GM18858 (cell line): ENCODE results near the gene ZNG1E.
"Not testable (repeated sequence)": the region's sequence is repeated elsewhere in the genome, so short reads cannot be mapped to it uniquely, and the experiment has no call there.

ENCODE experiments used
- ATAC-seq: cut with Tn5 transposase; IDR thresholded peaks from one replicate; pipeline ENCODE4 v1.9.1; 2021; ENCODE audit not compliant: unreplicated experiment

ZNG1E gene

GRCh38 chr9:65675589-65676021, at the start of gene ZNG1E:
ZNG1E (plus strand) TSS chr9:65675928; CDS start chr9:65675977, 49 bp downstream.
- not testable (repeated sequence) for ATAC-seq

- ATAC-seq: not testable (repeated sequence)
These were observed 2.1 kb upstream of the ZNG1E start for GRCh38 chr9:65673579-65673978.

- ATAC-seq: not testable (repeated sequence)
These were observed 710 bp upstream of the ZNG1E start for GRCh38 chr9:65675018-65675417.

- ATAC-seq: not testable (repeated sequence)
These were observed 661 bp downstream of the ZNG1E start for GRCh38 chr9:65676389-65676788.

GRCh38 chr9:65678533-65678932, 2.8 kb downstream of the ZNG1E start:
- ATAC-seq: not testable (repeated sequence)

- ATAC-seq: not testable (repeated sequence)
These were observed 27.8 kb downstream of the ZNG1E start for GRCh38 chr9:65703550-65703949.

GRCh38 chr9:65714445-65714844, 38.7 kb downstream of the ZNG1E start:
- ATAC-seq: not testable (repeated sequence)

- ATAC-seq: not testable (repeated sequence)
These were observed 61.4 kb downstream of the ZNG1E start, which contains the start of gene FOXD4L4 for GRCh38 chr9:65737096-65737564. FOXD4L4 (plus strand) TSS chr9:65737146; CDS start chr9:65737146, 0 bp downstream.

GRCh38 chr9:65738133-65738532, 62.4 kb downstream of the ZNG1E start:
- not testable (repeated sequence) for ATAC-seq
